Activated CD8-positive, alpha-beta memory T cell treated with anti-CD3 and anti-CD28 coated beads for 1 hour (primary cell): Measurements from ENCODE around the gene VPS52.

Experiments used
- DNase-seq, 2 donors: peaks; one replicate each; pipeline ENCODE4 v3.0.0-alpha.2; 2020; ENCODE audit warnings: low read depth in 1 of 2; ENCODE audit errors: extremely low read depth in 1 of 2

VPS52 gene

DNA sequence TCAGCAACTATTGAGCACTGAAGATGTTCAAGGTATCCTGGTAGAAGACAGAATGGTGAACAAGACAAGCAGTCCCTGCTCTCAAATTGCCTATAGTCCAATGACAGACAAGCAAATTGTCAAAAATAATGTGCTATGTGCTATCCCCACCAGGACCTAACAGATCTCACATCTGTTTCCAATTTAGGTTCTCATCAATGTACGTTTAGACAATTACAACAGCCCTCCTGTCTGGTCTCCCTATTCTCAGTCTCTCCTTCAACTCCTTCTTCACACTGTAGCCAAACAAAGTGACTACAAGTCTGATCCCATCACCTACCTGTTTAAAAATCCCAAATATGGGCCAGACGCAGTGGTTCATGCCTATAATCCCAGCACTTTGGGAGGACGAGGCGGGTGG, 34.7 kb upstream of the VPS52 start:
- DNase-seq = no peak

GRCh38 chr6:33305052-33305451, 33.4 kb upstream of the VPS52 start:
- DNase-seq = no peak

DNA sequence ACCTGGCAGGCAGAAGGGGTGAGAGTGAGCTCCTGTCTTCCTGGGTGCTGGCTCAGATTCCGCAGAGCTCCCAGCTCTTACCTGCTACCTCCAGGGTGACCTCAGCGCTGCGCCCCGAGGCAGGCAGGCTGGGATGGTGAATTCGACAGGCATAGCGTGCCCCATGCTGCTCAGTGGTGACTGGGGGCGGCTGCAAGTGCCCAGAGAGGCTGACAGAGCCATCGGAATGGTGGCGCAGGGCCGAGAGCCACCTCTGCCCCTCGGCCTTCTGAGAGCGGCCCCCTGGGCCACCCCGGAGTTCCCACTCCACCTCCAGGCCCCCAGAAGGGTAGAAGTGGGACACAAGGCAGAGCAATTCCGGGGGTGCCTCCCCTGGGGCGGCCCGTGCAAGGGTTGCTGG, 32.5 kb upstream of the VPS52 start:
- DNase-seq = no peak

GRCh38 chr6:33301877-33302276, 30.2 kb upstream of the VPS52 start:
- DNase-seq = no peak

GRCh38 chr6:33299237-33299944, 27.7 kb upstream of the VPS52 start:
- peak; percentile 78 to 89 for DNase-seq

- DNase-seq = no peak
Measured at GRCh38 chr6:33298773-33299236, 27.1 kb upstream of the VPS52 start, which contains the start of gene RGL2. TSS of gene RGL2 (minus strand) at chr6:33298942. CDS start at chr6:33298610, 332 bp downstream.

DNA sequence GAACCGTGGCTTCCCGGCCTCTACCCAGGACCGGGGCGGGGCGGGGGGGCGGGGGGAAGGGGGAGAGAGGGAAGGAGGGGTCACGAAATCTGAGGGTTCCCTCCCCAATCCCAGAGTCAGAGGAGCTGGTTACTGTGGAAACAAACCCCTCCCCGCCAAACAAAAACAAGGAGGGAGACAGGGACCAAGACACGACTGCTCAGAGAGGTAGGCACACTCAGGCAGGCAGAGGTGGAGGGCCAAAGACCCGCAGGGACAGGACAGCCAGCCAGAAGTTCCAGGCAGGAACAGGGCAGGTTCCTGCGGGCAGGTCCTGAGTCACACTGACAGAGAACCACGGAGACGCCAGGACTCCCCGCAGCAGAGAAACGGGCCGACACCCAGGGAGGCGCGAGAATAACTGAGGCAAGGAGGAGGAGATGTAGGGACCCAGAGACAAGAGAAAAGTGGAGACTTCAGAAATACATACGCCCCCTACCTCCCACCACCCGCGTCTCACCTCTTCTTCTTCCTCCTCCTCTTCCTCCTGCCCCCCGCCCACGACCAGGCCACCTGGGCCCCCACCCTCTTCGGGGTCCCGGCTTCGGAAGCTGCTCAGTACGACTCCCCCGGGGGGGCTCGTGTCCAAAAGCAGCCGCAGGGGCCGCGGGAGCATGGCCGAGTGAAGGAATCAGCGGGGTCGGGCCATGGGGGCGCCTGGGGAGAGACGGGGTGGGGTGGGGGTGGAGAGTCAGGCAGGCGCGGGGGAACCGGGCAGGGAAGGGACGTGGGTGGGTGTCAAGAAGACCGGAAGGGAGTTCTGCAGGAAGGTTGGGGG, 26.5 kb upstream of the VPS52 start:
- DNase-seq = no peak

DNA sequence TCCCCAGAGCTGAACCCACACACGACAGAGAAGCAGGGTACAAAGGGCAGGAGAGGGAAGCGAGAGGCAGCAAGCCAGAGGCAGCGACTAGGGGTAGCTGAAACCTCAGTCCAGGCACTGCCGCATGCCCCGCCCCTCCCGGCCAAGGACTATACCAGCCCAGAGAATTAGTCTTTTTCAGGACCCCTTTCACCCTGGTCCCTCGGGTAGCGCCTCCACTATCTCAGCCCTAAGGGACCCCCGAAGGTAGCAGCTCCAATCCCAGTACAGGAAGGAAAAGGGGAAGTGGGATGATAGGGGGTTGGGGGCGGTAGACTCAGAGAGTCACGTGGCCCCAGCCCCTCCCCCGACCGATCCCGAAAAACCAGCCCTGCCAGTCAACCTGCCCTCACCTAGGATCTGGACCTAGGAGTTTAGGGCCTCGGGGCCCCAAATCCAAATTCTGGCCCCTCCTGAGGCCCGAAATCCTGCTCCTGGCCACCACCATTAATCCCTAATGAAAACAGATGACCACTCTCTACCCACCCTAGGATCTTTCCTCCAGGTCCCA, 25.8 kb upstream of the VPS52 start:
- DNase-seq = no peak

DNA sequence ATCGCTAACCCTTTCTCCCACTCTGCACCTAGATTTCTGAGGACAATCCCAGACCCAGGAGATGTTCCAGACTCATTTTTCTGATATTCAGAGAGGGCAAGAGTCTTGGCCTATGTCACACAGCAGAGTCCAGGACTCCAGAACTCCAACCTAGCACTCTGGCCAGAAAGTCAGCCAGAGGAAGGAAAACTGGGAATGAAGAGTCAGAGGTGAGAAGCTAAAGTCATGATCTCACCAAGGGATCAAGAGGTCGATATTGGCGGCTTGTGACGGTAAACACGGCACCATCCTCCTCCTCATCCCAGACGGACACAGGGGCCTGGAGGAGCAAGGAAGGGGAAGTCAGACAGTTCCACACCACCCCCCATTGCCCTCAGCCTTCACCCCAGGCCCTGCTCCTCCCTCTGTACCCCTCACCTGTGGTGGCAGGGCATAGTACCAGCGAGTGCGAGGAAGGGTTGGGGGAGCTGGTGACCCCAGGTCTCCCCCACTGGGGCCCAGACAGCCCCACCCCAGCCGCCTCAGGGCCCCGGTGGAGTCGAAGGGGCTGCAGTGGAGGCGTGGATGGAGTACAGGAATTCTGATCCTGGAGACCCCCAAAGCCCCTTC, 25.2 kb upstream of the VPS52 start:
- DNase-seq = no peak

GRCh38 chr6:33295621-33296369, 24.1 kb upstream of the VPS52 start:
- no peak for DNase-seq

DNA sequence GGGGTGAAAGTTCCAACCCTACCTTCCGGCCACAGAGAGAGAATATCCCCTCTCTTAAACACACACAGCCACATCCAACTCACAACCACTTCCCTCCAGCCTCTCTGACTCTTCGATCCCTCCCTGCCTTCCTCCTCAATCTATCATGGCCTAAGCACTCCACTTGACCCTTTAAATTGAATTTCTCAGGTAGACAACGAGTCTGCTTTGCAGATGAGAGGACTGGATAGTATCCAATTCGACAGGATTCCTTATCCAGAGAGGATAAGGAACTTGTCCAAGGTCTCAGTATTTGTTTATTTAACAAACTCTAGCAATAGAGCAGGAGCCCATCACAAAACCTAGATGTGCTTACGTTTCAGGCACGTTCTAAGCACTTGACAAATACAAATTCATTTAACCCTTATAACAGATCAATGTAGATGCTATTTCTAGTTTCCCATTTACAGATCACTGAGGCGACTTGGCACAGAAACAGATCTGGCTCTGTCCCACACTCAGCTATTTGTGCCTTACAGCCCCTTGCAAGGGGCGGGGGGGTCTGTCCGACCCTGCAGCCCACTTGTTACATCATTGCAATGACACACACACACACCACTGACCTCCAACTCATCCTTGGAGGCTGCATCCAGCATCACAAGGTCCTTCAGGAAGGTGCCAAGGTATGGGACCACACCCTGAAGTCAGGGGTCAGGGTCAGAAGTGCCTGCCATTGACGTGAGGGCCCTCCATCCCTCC, 22.6 kb upstream of the VPS52 start:
- no peak for DNase-seq

DNA sequence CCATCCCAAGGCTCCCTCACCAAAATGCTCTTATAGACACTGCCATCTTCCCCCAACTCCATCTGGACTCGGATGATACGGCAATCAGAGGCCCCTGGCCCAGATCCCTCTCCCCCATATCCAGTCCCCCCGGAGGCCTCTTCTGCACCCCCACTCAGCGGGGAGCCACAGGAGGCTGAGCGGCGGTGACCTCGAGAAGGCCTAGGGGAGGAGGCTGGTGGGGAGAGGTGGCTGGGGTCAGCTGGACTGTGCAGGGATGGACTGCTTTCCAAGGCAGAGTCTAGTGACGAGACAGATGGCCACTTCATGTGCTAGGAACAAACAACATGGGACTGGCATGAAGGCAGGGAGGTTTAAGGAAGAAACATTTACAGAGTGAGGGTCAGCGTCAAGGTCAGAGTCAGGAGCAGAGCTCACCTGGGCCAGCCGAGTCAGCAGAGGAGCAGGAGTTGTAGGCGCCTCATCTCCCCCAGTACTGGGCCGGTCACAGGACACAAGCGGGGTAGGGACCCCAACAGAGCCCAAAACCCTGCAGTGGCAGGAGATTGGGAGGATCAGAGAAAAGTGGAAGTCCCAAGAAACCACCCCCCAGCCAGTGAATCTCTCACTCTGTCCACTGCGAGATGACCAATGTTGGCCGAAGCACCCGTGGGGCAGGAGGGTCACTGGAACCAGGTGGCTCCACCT, 21.5 kb upstream of the VPS52 start:
- DNase-seq = no peak

GRCh38 chr6:33290459-33290858, 18.8 kb upstream of the VPS52 start:
- no peak for DNase-seq

DNA sequence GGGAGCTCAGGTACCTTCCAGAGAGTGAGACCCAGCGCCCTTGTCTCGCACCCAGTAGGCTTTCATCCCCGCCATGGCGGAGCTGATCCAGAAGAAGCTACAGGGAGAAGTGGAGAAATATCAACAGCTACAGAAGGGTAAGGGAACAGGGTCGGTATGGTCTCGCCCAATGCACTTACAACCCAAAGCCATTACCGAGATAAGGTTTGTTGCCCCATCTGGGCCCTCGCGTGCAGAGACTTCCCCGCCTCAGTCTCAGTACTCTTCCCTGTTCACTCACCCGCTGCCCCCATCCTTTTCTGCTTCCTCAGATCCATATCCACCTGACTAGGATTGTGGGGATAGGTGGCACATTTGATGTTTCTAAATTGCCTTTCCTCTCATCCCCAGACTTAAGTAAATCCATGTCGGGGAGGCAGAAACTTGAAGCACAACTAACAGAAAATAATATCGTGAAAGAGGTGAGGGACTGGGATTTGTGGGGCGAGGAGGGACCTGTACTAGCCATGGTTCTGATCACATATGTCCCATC, 18.2 kb upstream of the VPS52 start:
- no peak for DNase-seq

GRCh38 chr6:33288921-33289783, 17.5 kb upstream of the VPS52 start, which contains the start of the genes PFDN6 and WDR46:
TSS of gene PFDN6 (plus strand) at chr6:33289601. CDS start at chr6:33289857, 256 bp downstream.
TSS of gene WDR46 (minus strand) at chr6:33289239. CDS start at chr6:33289170, 69 bp downstream.
- DNase-seq = peak in 1 of 2 donors; percentile 60

GRCh38 chr6:33288141-33288920, 16.7 kb upstream of the VPS52 start:
- DNase-seq = no peak
